ENCODE measurements around the gene SORL1-AS1.

Gene SORL1-AS1

GRCh38 chr11:121476379-121477032 lies 23.7 kb upstream of the SORL1-AS1 start:
- no peak for DNase-seq (ENCODE audit: low read depth in 3 of 3)

GRCh38 chr11:121474680-121475079 lies 21.9 kb upstream of the SORL1-AS1 start:
- no peak for DNase-seq (ENCODE audit: low read depth in 3 of 3)

- no peak for DNase-seq (ENCODE audit: low read depth in 3 of 3)
Observed at GRCh38 chr11:121473064-121473777, 20.5 kb upstream of the SORL1-AS1 start.

- DNase-seq (ENCODE audit: low read depth in 3 of 3): no peak
Observed at GRCh38 chr11:121472312-121472711, 19.5 kb upstream of the SORL1-AS1 start.

- no peak for DNase-seq (ENCODE audit: low read depth in 3 of 3)
Observed at GRCh38 chr11:121471167-121471566, 18.4 kb upstream of the SORL1-AS1 start.

- no peak for DNase-seq (ENCODE audit: low read depth in 3 of 3)
Observed at GRCh38 chr11:121469910-121470309, 17.1 kb upstream of the SORL1-AS1 start.

GRCh38 chr11:121467965-121468364 lies 15.2 kb upstream of the SORL1-AS1 start:
- peak; percentile 58 to 76 (median 70) for DNase-seq (ENCODE audit: low read depth in 3 of 3)

GRCh38 chr11:121467471-121467870 lies 14.7 kb upstream of the SORL1-AS1 start:
- no peak for DNase-seq (ENCODE audit: low read depth in 3 of 3)

GRCh38 chr11:121466063-121466794 lies 13.5 kb upstream of the SORL1-AS1 start:
- DNase-seq (ENCODE audit: low read depth in 3 of 3): no peak

GRCh38 chr11:121465709-121466062 lies 12.9 kb upstream of the SORL1-AS1 start:
- DNase-seq (ENCODE audit: low read depth in 3 of 3): no peak

- DNase-seq (ENCODE audit: low read depth in 3 of 3): peak; percentile 60 to 89 (median 69)
Observed at GRCh38 chr11:121464352-121464946, 11.7 kb upstream of the SORL1-AS1 start.

GRCh38 chr11:121463689-121464335 lies 11.0 kb upstream of the SORL1-AS1 start:
- no peak for DNase-seq (ENCODE audit: low read depth in 3 of 3)

GRCh38 chr11:121461843-121462242 lies 9.1 kb upstream of the SORL1-AS1 start:
- DNase-seq (ENCODE audit: low read depth in 3 of 3): no peak

- no peak for DNase-seq (ENCODE audit: low read depth in 3 of 3)
Observed at GRCh38 chr11:121460941-121461514, 8.3 kb upstream of the SORL1-AS1 start.

GRCh38 chr11:121459413-121460017 lies 6.7 kb upstream of the SORL1-AS1 start:
- DNase-seq (ENCODE audit: low read depth in 3 of 3): no peak

- no peak for DNase-seq (ENCODE audit: low read depth in 3 of 3)
Observed at GRCh38 chr11:121458551-121458950, 5.8 kb upstream of the SORL1-AS1 start.

- DNase-seq (ENCODE audit: low read depth in 3 of 3): no peak
Observed at GRCh38 chr11:121456816-121457431, 4.2 kb upstream of the SORL1-AS1 start.

GRCh38 chr11:121456151-121456550 lies 3.4 kb upstream of the SORL1-AS1 start:
- DNase-seq (ENCODE audit: low read depth in 3 of 3): no peak

GRCh38 chr11:121455115-121455514 lies 2.3 kb upstream of the SORL1-AS1 start:
- no peak for DNase-seq (ENCODE audit: low read depth in 3 of 3)

- DNase-seq (ENCODE audit: low read depth in 3 of 3): no peak
Observed at GRCh38 chr11:121453589-121454299, 977 bp upstream of the SORL1-AS1 start.

All from stimulated activated CD4-positive, alpha-beta T cell treated with anti-CD3 and anti-CD28 coated beads, TNF-alpha, amount 100 ng/mL, for 48 hours (primary cell).